ENCODE results near the gene PDCD2.
"Not testable (repeated sequence)": the region's sequence is repeated elsewhere in the genome, so short reads cannot be mapped to it uniquely, and the experiment has no call there.

The PDCD2 gene

DNA sequence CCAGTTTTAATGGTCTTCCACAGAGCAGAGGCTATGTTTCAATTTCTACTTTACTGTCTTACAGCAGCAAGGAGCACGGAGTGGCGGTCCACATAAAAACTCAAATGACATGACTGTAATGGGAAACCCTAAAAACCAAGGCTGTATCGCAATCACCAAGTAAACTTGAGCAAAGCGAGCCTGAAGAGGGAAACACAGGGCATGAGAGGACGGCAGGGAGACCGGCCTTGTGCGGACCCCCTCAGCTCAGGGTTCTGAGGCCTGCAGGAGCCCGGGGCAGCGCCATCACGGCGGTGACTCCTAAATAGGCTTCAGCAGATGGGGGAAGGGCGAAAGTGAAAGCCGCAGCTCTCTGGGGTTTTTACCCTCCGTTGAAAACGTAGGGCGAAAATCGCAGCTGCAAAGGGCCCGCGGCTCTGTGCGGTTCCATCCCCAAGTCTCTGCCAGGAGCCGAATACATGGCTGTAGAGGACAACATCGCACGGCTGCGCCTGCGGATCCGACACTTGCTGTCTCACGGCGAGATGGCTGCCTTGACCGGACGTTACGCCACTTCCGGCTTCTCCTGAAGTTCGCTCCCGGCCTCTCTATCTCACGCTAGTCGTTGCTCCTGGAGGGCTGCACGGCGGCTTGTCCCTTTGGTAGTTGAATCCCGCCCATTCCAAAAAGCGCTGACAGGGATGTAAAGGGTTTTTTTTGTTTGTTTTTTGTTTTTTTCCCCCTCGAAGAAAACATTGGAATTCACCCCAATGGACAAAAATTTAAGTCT, 31.5 kb downstream of the PDCD2 start, which contains the start of gene PSMB1:
Gene PSMB1, minus strand, starts transcription at position 543 of the 769 bp plus-strand sequence. Its CDS starts 65 bp downstream, at position 478.
- DNase-seq (ENCODE audit: extremely low read depth in 1 of 2, low read depth in 1 of 2) = peak; percentile 32 to 71

DNA sequence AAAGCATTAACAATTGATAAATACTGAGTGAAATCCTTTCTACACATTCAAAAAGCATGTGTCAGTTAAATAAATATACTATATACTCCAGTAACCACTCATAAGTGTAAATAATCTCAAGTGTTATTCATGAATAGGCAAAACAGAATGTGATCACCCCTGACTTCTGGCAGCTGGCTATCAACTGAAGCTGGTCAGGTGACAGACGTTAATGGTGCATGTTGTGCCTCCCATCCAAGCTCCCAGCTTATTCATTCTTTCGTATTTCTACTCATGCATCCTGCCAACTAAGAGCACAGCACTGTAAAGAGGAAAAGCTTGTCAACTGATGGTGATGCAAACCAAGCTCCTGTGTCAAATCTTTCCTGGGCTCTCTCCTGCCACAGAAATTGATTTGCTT, 39.0 kb downstream of the PDCD2 start:
- no peak for DNase-seq (ENCODE audit: extremely low read depth in 1 of 2, low read depth in 1 of 2)

- DNase-seq (ENCODE audit: extremely low read depth in 1 of 2, low read depth in 1 of 2) = no peak
Observed at GRCh38 chr6:170542031-170542719, 42.3 kb downstream of the PDCD2 start.

DNA sequence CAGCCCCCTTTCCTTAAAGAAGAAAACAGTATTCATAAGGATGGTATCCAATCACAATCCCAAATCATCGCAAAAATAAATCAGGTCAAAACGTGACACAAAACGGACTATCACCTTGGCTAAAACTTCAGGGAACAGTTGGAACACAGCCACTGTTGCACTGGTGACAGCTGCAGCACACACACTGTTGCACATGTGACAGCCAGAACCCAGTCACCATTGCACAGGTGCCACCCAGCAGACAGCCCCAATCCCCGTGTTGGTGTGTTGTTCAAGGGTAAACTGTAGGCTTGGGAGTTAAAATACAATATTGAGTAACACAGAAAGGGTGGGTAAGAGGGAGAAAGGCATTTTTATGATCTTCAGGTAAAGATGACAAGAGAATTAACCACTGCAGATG, 47.1 kb downstream of the PDCD2 start:
- DNase-seq (ENCODE audit: extremely low read depth in 1 of 2, low read depth in 1 of 2) = no peak

DNA sequence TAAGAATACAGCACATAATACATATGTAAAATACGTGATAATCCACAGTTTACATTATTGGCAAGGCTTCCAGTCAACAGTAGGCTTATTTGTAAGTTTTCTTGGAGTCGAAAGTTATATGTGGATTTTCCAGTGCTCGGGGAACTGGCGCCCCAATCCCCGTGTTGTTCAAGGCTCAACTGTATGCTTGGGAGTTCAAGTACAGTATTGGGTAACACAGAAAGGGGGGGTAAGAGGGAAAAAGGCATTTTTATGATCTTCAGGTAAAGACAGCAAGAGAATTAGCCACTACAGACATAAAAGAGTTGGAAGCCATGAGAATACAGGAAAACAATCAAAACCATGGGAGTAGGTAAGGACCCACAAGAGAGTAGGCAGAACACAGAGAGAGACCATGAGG, 47.8 kb downstream of the PDCD2 start:
- DNase-seq (ENCODE audit: extremely low read depth in 1 of 2, low read depth in 1 of 2) = no peak

DNA sequence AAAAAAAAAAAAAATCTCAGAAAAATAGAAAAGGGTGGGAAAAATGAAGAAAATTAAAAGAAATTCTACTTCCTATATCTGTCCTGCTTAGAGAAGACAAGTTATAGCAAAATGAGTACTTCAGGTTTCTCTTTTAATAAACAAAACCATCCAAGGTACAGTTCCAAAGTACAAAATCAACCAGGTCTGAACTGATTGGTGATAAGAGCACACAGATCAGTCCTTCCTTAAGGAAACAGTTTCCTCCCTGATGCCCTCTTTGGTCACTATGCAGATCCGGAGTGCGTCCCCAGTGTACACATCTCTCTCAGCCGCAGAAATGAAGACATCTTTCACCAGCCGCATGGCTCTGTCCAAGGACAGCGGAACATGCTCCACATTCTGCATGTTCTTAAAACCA, 49.4 kb downstream of the PDCD2 start:
- DNase-seq (ENCODE audit: extremely low read depth in 1 of 2, low read depth in 1 of 2) = no peak

DNA sequence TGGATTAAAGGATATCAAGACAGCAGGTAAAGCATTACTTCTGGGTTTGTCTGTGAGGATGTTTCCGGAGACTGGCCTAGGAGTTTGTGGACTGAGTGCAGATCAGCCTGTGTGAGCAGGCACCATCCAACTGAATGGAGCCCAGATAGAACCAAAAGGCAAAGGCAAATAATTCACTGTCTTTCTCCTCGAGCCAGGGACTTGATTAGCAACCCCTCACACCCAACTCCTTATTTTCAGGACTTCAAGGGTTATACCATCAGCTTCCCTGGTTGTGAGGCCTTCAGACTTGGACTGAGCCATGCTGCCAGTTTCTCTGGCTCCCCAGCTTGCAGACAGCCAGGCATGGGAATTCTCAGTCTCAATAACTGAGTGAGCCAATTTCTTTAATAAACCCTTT, 50.6 kb downstream of the PDCD2 start:
- no peak for DNase-seq (ENCODE audit: extremely low read depth in 1 of 2, low read depth in 1 of 2)

DNA sequence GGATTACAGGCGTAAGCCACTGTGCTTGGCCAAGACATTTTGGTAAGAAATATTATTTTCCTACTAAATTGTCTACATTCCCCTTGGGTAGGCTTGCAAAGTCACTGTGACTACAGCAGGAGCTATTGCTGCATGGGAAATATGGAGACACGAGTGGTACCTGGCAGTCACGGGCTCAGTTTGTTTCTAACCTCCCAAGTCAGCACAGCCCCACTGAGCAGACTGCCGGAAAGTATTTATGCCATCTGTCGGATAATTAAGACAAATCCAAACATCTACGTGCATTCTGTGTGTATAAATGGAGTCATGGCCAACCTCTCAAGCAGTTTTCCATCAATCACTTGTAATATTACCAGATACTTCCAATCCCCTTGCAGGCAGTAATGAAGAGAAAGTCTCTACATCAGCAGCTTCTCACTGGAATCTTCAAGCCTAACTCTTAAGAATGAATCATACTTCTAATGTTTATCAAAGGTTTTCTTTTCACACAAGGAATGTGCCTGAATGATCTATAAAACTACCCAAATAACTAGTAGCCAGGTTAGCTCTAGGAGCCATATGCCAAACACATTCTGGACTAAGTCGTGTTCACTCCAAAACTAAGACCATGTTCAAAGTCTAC, 51.5 kb downstream of the PDCD2 start:
- no peak for DNase-seq (ENCODE audit: extremely low read depth in 1 of 2, low read depth in 1 of 2)

GRCh38 chr6:170529839-170530469, 54.5 kb downstream of the PDCD2 start:
- DNase-seq (ENCODE audit: extremely low read depth in 1 of 2, low read depth in 1 of 2) = peak in 1 of 2 donors; percentile 48

- DNase-seq (ENCODE audit: extremely low read depth in 1 of 2, low read depth in 1 of 2) = not testable (repeated sequence)
Observed at GRCh38 chr6:170527995-170528394, 56.4 kb downstream of the PDCD2 start.

DNA sequence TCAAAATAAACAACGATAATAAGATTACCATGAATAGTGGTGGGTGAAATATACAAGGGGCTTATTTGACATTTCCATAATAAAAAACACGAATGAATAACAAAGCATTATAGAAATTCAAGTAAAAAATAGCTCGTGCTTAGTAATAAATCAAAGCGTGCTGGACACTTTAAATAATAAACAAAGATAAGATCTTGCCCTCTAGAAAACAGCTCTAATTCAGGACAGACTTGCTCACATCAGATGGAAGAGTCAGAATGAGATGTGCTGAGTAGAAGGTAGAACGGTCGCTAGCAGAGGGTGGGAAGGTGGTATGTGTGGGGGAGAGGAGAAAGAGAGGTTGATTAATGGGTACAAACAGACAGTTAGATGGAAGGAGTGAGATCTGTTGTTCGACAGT, 58.6 kb downstream of the PDCD2 start:
- DNase-seq (ENCODE audit: extremely low read depth in 1 of 2, low read depth in 1 of 2) = no peak

All from activated CD8-positive, alpha-beta memory T cell treated with anti-CD3 and anti-CD28 coated beads for 1 hour (primary cell).